SK-N-SH (cell line): Measurements from ENCODE around the gene ITFG1. TPM values are rescaled to one million over a fixed set of nuclear protein-coding genes. Genes with fewer than 3 reads are reported as not detected.

Experiments
- CTCF ChIA-PET: fragments of 300-600, 350-600 bp; formaldehyde crosslinking; extraction: SDS; loops from one replicate; lab custom pipeline; 2021; lab: Yijun Ruan, JAX
- POLR2A ChIA-PET: fragments of 350-600 bp; sonication (Branson Sonifier 250); formaldehyde crosslinking; extraction: SDS; loops from one replicate; lab custom pipeline; 2020; ENCODE audit warnings: antibody characterized with exemption, inconsistent platforms; lab: Yijun Ruan, JAX
- DNase-seq: peaks from one replicate; pipeline ENCODE4 v3.0.0; 2012
- H2AFZ ChIP-seq: fragments of 200-600 bp; sonication (generic); 2 replicates; pipeline ENCODE4 v1.8.1; 2016; ENCODE audit warnings: antibody characterized with exemption, mild to moderate bottlenecking, low read depth
- H3F3A ChIP-seq: fragments of 200-600 bp; sonication (generic); replicated peaks from 2 replicates; pipeline ENCODE3; 2016; ENCODE audit warnings: antibody characterized with exemption, mild to moderate bottlenecking; ENCODE audit not compliant: insufficient read depth
- H3K27ac ChIP-seq, 2 experiments: fragments of 200-500 bp in 1 of 2; fragments of 200-600 bp in 1 of 2; sonication (Bioruptor generic) in 1 of 2; sonication (generic), shearing (Covaris generic) in 1 of 2; 2 replicates each; pipeline versions ENCODE4 v1.5.1 to v1.6.1; 2014 to 2016; ENCODE audit warnings: low read depth in 2 of 2, inconsistent platforms in 1 of 2, low read length in 1 of 2, mild to moderate bottlenecking in 1 of 2, mixed read lengths in 1 of 2
- H3K27me3 ChIP-seq: fragments of 200-600 bp; sonication (generic), shearing (Covaris generic); 2 replicates; pipeline ENCODE4 v1.6.1; 2016; ENCODE audit warnings: mixed run types; ENCODE audit not compliant: insufficient read depth
- H3K36me3 ChIP-seq, 2 experiments: fragments of 200-500 bp in 1 of 2; fragments of 200-600 bp in 1 of 2; sonication (Bioruptor generic) in 1 of 2; sonication (generic) in 1 of 2; replicated peaks in 1 of 2; 2 replicates each; pipeline versions ENCODE3 to v1.5.1; 2014 to 2016; ENCODE audit warnings: low read length in 1 of 2, mild to moderate bottlenecking in 1 of 2; ENCODE audit not compliant: insufficient read depth in 2 of 2, control insufficient read depth in 1 of 2
- H3K4me1 ChIP-seq, 2 experiments: fragments of 200-500 bp in 1 of 2; fragments of 200-600 bp in 1 of 2; sonication (Bioruptor generic) in 1 of 2; sonication (generic), shearing (Covaris generic) in 1 of 2; 2 replicates each; pipeline versions ENCODE4 v1.5.1 to v1.6.1; 2014 to 2016; ENCODE audit warnings: low read depth in 1 of 2, low read length in 1 of 2, mixed run types in 1 of 2; ENCODE audit not compliant: insufficient read depth in 2 of 2, control insufficient read depth in 1 of 2
- H3K4me2 ChIP-seq: fragments of 200-600 bp; sonication (generic), shearing (Covaris generic); 2 replicates; pipeline ENCODE4 v1.6.1; 2017; ENCODE audit warnings: mixed run types
- H3K4me3 ChIP-seq, 2 experiments: fragments of 200-500 bp in 1 of 2; fragments of 200-600 bp in 1 of 2; sonication (Bioruptor generic) in 1 of 2; sonication (generic), shearing (Covaris generic) in 1 of 2; 2 replicates each; pipeline versions ENCODE4 v1.5.1 to v1.8.1; 2014 to 2016; ENCODE audit warnings: low read depth in 2 of 2, inconsistent platforms in 1 of 2, low read length in 1 of 2, mild to moderate bottlenecking in 1 of 2, mixed read lengths in 1 of 2, moderate library complexity in 1 of 2
- H3K79me2 ChIP-seq: fragments of 200-600 bp; sonication (generic); 2 replicates; pipeline ENCODE4 v1.8.1; 2017; ENCODE audit warnings: mild to moderate bottlenecking; ENCODE audit not compliant: insufficient read depth
- H3K9ac ChIP-seq: fragments of 200-600 bp; sonication (generic); 2 replicates; pipeline ENCODE4 v1.6.1; 2017; ENCODE audit warnings: mixed run types
- H3K9me2 ChIP-seq: fragments of 200-600 bp; sonication (generic); 2 replicates; pipeline ENCODE4 v1.6.1; 2017; ENCODE audit warnings: mixed run types
- H3K9me3 ChIP-seq: fragments of 200-600 bp; sonication (generic); 2 replicates; pipeline ENCODE4 v1.6.1; 2017; ENCODE audit warnings: mixed run types, mild to moderate bottlenecking, moderate library complexity
- H4K20me1 ChIP-seq: fragments of 200-600 bp; sonication (generic); 2 replicates; pipeline ENCODE4 v1.6.1; 2017; ENCODE audit warnings: mild to moderate bottlenecking, mixed run types; ENCODE audit not compliant: insufficient read depth
- CTCF ChIP-seq: fragments of 200-600 bp; sonication (generic); IDR thresholded peaks from 2 replicates; pipeline ENCODE4 v1.6.1; 2017; ENCODE audit warnings: antibody characterized with exemption, mild to moderate bottlenecking, moderate library complexity
- ELF1 ChIP-seq: IDR thresholded peaks from 2 replicates; pipeline ENCODE4 v1.4.0; 2012
- EP300 ChIP-seq, 2 experiments: IDR thresholded peaks; 2 replicates each; pipeline versions ENCODE4 v1.4.0 to v1.6.1; 2012; ENCODE audit warnings: borderline replicate concordance in 1 of 2, low read depth in 1 of 2, low read length in 1 of 2
- EZH2phosphoT487 ChIP-seq: fragments of 200-600 bp; sonication (generic); IDR thresholded peaks from 2 replicates; pipeline ENCODE4 v1.6.1; 2017; ENCODE audit warnings: low read depth, mixed run types, mild to moderate bottlenecking, antibody characterized with exemption, moderate library complexity, borderline replicate concordance
- FOSL2 ChIP-seq: IDR thresholded peaks from 2 replicates; pipeline ENCODE4 v1.4.0; 2012; ENCODE audit warnings: low read depth, mild to moderate bottlenecking, moderate library complexity, borderline replicate concordance
- FOXJ3 ChIP-seq: sonication (generic); formaldehyde crosslinking; IDR thresholded peaks from 2 replicates; pipeline ENCODE4 v1.5.1; 2020; ENCODE audit warnings: mild to moderate bottlenecking, missing genetic modification reagents
- JUND ChIP-seq: IDR thresholded peaks from 2 replicates; pipeline ENCODE4 v1.4.0; 2012
- MEF2A ChIP-seq: IDR thresholded peaks from 2 replicates; pipeline ENCODE4 v1.4.0; 2012; ENCODE audit warnings: low read depth, borderline replicate concordance
- NFIC ChIP-seq: IDR thresholded peaks from 2 replicates; pipeline ENCODE4 v1.4.0; 2012; ENCODE audit warnings: borderline replicate concordance
- NRF1 ChIP-seq: IDR thresholded peaks from 2 replicates; pipeline ENCODE4 v1.6.1; 2012; ENCODE audit warnings: low read depth, mild to moderate bottlenecking, low read length
- POLR2AphosphoS5 ChIP-seq: IDR thresholded peaks from 2 replicates; pipeline ENCODE4 v1.6.1; 2012; ENCODE audit warnings: low read depth, low read length
- RAD21 ChIP-seq: IDR thresholded peaks from 2 replicates; pipeline ENCODE4 v1.6.1; 2012; ENCODE audit warnings: mild to moderate bottlenecking, low read length
- RCOR1 ChIP-seq: fragments of 150-350 bp; IDR thresholded peaks from 2 replicates; pipeline ENCODE4 v1.6.1; 2017; ENCODE audit warnings: antibody characterized with exemption, low read length
- RFX5 ChIP-seq: IDR thresholded peaks from 2 replicates; pipeline ENCODE4 v1.6.1; 2012; ENCODE audit warnings: mild to moderate bottlenecking, improper control_type of control experiment, low read length
- RXRA ChIP-seq: IDR thresholded peaks from 2 replicates; pipeline ENCODE4 v1.4.0; 2012; ENCODE audit warnings: low read depth, mild to moderate bottlenecking, borderline replicate concordance
- SIN3A ChIP-seq: IDR thresholded peaks from 2 replicates; pipeline ENCODE4 v1.6.1; 2012; ENCODE audit warnings: low read depth, mild to moderate bottlenecking, low read length, moderate library complexity, borderline replicate concordance
- TAF1 ChIP-seq: IDR thresholded peaks from 2 replicates; pipeline ENCODE4 v1.6.1; 2012; ENCODE audit warnings: low read depth, mild to moderate bottlenecking, low read length, moderate library complexity, borderline replicate concordance
- TCF12 ChIP-seq: IDR thresholded peaks from 2 replicates; pipeline ENCODE4 v1.4.0; 2012
- TEAD4 ChIP-seq: IDR thresholded peaks from 2 replicates; pipeline ENCODE4 v1.4.0; 2012; ENCODE audit warnings: mild to moderate bottlenecking, borderline replicate concordance; ENCODE audit not compliant: insufficient read depth
- USF1 ChIP-seq: IDR thresholded peaks from 2 replicates; pipeline ENCODE4 v1.4.0; 2012; ENCODE audit warnings: low read depth, borderline replicate concordance
- YY1 ChIP-seq: IDR thresholded peaks from 2 replicates; pipeline ENCODE4 v1.4.0; 2012; ENCODE audit warnings: low read depth, mild to moderate bottlenecking
- WGBS: methylation state at CpG from one replicate; pipeline ENCODE4 v1.1.6; 2017; ENCODE audit warnings: low lambda C conversion rate; 5-methylcytosine and 5-hydroxymethylcytosine counted together
- polyA plus RNA-seq, 3 experiments: library from polyadenylated mRNA; depleted of rRNA; stranded (reverse); fragments of >200 nt; gene quantifications; 2 replicates each; pipeline ENCODE4 v1.2.3, GENCODE V29; 2012

Gene ITFG1
- polyA plus RNA-seq, 1 of the 3 experiments (the other 2 are of a cell fraction), result 48.6 TPM

GRCh38 chr16:47132308-47132707, 328.6 kb downstream of the ITFG1 start:
- Histone ChIP-seq H3K79me2 (peaks cover 44% of the 10 kb centered on the region), H4K20me1 (no peaks in the 10 kb centered on the region), H3K9me3 (no peaks in the 10 kb centered on the region), H3K9ac (no peak overlapping the region), H3F3A (peaks cover 6% of the 10 kb centered on the region), H3K27me3 (no peaks in the 10 kb centered on the region), H3K4me2 (no peak overlapping the region), H3K27ac (no peak overlapping the region), H3K4me1 (peaks cover 2 to 8% of the 10 kb centered on the region in 2 experiments), H3K4me3 (no peak overlapping the region)
- CTCF ChIA-PET, result interaction anchor here (0.6 to 4.3 kb wide), 6 partner anchors 10 to 457 kb away, joined by 3 to 36 read pairs (median 4); partner anchors contain the start of gene NETO2
- POLR2A ChIA-PET, result no interaction called here
- no peak for DNase-seq
- no peak for TF ChIP-seq NRF1
- TF ChIP-seq RXRA, result no peak
- no peak for TF ChIP-seq TAF1
- TF ChIP-seq JUND, result no peak
- no peak for TF ChIP-seq NFIC
- no peak for TF ChIP-seq SIN3A
- no peak for TF ChIP-seq ELF1
- TF ChIP-seq MEF2A, result no peak
- no peak for TF ChIP-seq TCF12
- peak; percentile 42 for TF ChIP-seq RAD21
- no peak for TF ChIP-seq USF1
- TF ChIP-seq CTCF, result peak; percentile 16; the same call in 1 of the 2 replicates
- TF ChIP-seq, all 33 proteins: peak for 2
- no peak overlapping the region for H2AFZ ChIP-seq
- H3K9me2 ChIP-seq, result no peaks in the 10 kb centered on the region
- peaks cover 8 to 16% of the 10 kb centered on the region in 2 experiments for H3K36me3 ChIP-seq

DNA sequence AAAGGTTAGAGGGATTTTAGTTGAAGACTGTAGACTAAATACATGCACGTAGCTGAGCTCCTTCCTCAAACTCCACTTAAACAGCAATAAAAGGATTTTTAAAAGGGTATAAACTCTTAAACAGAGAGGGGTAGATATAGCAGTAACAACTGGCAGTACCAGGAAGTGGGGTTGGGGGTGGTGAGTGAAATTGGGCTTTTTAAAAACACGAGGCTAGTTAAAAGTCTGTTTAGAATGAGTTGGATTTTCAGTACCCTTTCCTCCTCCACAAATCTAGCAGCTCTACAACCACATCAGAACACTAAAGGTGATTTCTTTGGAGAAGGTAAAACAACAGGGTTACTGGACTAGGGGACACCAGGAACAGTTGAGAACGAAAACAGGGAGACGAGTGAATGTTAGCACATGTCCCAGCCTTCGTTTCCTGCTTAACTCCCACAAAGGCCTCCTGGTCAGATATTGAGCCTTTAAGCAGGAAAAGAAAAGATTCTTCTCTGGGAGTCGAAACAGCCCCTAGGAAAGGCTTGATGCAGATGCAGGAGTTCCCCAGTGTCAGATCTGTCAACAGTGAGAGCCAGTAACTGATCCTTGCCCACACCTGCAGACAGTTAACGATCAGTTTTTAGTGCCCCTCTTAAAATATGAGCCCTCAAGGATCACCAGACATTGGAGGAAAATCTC, 331.0 kb downstream of the ITFG1 start:
- CTCF ChIA-PET, result interaction anchor here (4.3 kb wide), 1 partner anchor 12 kb away, joined by 36 read pairs; no protein-coding TSS in a partner anchor
- Histone ChIP-seq H4K20me1 (no peaks in the 10 kb centered on the region), H3K4me2 (no peak overlapping the region), H3K79me2 (peaks cover 24% of the 10 kb centered on the region), H3K27me3 (no peaks in the 10 kb centered on the region), H3K9me3 (no peaks in the 10 kb centered on the region), H3K9me2 (no peaks in the 10 kb centered on the region), H3K36me3 (peaks cover 15 to 20% of the 10 kb centered on the region in 2 experiments), H3F3A (no peaks in the 10 kb centered on the region), H3K4me1 (no peaks in the 10 kb centered on the region; a peak in 2 of 4 replicates), H2AFZ (no peak overlapping the region), H3K9ac (no peak overlapping the region), H3K27ac (no peak overlapping the region), H3K4me3 (no peak overlapping the region)
- no peak for DNase-seq
- 90% methylated on average over 7 of the region's 7 CpGs for WGBS
- no peak for TF ChIP-seq TAF1
- TF ChIP-seq RFX5, result no peak
- TF ChIP-seq NFIC, result no peak
- no peak for TF ChIP-seq EP300 (IDR thresholded peaks at IDR 0.05; ENCODE audit: borderline replicate concordance in 1 of 2, low read depth in 1 of 2, low read length in 1 of 2)
- no peak for TF ChIP-seq YY1
- TF ChIP-seq FOXJ3, result no peak
- TF ChIP-seq ELF1, result no peak
- TF ChIP-seq POLR2AphosphoS5, result no peak
- no peak for TF ChIP-seq FOSL2
- no peak for TF ChIP-seq EZH2phosphoT487
- no peak for TF ChIP-seq RCOR1
- TF ChIP-seq TEAD4, result no peak
- TF ChIP-seq CTCF, result no peak
- no peak for TF ChIP-seq RAD21
- POLR2A ChIA-PET, result no interaction called here
